Hematopoietic multipotent progenitor cell treated with erythropoietin and hydrocortisone succinate and interleukin-3 and kit ligand, for 4 days (in vitro differentiated cells): Measurements from ENCODE around the gene LAYN.

Experiments used
- DNase-seq: peaks from one replicate; pipeline ENCODE4 v3.0.0-alpha.2; 2015

LAYN gene, protein sequence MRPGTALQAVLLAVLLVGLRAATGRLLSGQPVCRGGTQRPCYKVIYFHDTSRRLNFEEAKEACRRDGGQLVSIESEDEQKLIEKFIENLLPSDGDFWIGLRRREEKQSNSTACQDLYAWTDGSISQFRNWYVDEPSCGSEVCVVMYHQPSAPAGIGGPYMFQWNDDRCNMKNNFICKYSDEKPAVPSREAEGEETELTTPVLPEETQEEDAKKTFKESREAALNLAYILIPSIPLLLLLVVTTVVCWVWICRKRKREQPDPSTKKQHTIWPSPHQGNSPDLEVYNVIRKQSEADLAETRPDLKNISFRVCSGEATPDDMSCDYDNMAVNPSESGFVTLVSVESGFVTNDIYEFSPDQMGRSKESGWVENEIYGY

DNA sequence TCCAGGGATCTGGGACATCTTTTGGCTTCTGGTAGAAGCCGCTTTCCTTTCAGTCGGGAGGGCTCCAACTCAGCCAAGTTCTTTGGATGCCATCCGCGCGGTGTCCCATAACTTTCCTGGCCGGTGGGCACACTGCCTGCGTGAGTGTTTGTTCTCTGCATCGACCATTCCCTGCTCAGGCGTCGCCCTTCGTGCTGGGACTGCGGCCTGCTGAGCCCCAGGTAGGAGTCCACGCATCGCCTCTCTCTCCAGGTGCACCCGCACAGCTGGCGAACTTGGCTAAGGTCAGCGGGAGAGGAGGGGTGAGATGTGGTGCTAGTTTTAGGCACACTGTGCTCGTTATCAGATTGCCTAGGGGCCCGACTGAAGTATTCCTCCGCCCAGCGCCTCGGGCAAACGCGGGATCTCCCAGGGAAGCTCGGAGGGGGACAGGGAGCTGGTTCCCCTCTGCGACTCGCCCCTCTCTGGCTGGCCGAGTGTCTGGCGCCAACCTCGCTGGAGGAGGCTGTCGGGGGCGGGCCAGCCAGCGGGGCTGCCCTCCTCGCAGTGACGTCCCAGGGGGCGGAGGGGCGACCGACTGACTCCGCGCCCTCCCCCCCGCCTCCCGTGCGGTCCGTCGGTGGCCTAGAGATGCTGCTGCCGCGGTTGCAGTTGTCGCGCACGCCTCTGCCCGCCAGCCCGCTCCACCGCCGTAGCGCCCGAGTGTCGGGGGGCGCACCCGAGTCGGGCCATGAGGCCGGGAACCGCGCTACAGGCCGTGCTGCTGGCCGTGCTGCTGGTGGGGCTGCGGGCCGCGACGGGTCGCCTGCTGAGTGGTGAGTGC, at the start of gene LAYN:
Gene LAYN, plus strand, starts transcription at position 607 of the 823 bp plus-strand sequence. Its CDS starts 124 bp downstream, at position 731.
- peak; percentile 47 for DNase-seq

DNA sequence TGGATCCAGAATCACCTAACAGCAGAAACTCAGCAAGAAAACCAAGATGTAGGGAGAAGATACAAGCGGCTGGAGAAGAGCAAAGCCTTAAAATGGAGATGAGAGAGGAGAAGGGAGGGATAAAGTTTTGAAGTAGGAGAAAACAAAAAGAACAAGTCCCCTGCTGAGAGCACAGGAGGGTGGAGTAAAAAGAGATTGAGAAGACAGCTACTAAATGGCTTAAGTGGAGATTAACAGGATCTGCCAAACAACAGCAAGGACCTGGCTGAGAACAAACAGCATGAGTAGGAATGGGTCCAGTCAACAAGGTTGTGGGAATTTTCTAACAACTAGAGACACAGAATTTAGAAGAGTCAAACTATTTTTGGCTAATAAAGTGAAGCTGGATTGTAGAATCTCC, 46.5 kb upstream of the LAYN start:
- no peak for DNase-seq

- DNase-seq = no peak
Measured at GRCh38 chr11:111499483-111499882, 41.0 kb upstream of the LAYN start.

DNA sequence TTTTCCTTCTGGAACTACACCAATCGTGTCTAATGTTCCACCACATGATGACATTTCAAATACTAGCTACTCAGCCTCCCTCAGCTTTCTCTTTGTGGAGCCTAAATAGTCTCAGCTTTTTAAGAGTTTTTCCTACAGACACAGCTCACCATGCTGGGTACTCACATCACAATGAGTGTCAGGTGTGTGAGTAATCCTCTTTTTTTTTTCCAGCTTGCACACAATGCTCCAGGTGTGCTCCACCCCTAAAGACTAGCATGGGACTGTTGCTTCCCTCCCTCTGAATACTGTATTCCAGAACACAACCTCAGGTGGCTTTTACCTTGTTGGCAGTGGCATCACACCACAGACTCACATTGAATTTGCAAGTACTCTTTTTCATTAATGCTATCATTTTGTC, 40.0 kb upstream of the LAYN start:
- DNase-seq = no peak

GRCh38 chr11:111502611-111503010, 37.9 kb upstream of the LAYN start:
- no peak for DNase-seq

DNA sequence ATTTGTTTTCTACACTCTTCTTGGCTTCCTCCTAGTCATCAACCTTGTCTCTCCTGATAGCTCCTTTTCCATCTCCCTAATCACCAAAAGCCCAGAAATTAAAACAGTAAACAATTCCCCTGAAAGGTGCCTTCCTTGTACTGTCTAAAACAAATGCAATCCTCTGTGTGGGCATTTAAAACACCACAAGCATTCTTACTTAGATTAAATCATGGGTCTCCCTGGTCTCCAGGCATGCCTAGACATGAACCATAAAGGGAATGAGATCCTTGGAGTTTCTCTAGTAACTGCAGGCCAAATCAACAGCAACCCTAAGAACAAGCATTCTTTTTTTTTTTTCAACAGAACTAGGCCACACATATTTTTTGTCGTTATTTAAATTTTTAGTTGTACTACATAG, 30.2 kb upstream of the LAYN start:
- no peak for DNase-seq

- DNase-seq = peak; percentile 56
Measured at GRCh38 chr11:111512296-111513239, 28.0 kb upstream of the LAYN start, which contains the start of gene BTG4. Gene BTG4 (minus strand): TSS chr11:111512386. CDS start chr11:111498776, 13,610 bp downstream.

DNA sequence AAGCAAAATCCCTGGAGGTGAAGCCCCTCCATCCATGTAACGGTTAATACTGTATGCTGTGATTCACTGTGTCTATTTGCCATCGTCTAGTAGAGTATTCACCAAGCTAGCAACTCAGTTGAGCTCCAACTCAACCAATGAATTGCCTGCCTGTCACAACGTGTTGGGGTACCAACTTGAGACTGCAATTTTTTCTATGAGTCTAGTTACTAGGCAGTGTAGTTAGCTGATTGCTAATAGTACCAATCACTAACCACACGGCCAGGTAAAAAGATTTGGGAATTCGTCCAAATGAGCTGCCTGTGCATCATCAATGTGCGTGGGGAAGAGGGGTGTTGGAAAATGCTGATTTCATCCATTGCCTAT, 27.3 kb upstream of the LAYN start:
- DNase-seq = no peak

- DNase-seq = peak; percentile 42
Measured at GRCh38 chr11:111514216-111515031, 26.1 kb upstream of the LAYN start, which contains the start of gene HOATZ. Gene HOATZ (plus strand): TSS chr11:111514778. CDS start chr11:111514785, 7 bp downstream.

DNA sequence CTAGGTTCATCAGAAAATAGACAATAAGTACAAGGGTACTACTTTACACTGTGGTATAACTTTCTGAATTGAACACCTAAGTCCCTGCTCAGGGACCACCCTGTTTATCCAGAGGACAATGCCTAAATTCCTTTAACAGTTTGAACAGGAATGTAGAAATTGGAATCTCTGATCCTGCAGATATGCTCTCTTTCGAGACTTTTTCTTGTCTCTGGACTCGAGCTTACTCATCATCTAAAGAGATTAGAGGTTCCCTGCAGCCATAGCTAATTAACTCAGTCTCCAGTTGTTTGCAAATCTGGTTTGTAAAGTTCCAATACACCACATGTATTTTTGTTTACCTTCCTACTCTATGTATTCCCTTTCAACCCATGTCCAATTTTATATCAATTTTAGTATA, 24.9 kb upstream of the LAYN start:
- no peak for DNase-seq

DNA sequence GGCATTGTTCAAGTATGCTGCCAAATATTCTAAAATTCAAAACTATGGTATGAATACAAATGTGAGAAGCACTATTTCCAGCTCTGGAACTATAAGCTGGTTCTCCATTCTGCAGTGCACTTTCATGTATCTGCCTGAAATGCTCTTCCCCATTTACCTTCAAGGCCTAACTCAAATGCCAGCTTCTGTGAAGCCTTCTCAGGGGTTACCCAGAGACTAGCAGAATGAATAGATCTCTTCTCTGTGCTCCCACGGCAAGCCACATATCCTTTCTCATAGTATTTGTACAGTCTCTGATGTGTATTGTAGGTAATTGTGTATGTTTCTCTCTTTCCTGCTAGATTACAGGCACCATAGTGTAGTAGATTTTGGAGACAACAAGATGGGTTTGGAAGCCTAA, 21.9 kb upstream of the LAYN start:
- no peak for DNase-seq

DNA sequence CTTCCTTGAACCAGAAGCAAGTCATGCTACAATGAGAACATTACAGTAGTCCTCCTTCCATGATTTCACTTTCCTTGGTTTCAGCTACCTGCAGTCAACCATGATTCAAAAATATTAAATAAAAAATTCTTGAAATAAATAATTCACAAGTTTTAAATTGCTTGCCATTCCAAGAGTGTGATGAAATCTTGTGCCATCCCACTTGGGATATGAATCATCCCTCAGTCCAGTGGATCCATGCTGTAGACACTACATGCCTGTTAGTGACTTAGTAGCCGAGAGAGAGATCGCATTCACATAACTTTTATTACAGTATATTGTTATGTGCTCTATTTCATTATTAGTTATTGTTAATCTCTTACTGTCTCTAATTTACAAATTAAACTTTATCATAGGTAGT, 20.0 kb upstream of the LAYN start:
- DNase-seq = no peak

- no peak for DNase-seq
Measured at GRCh38 chr11:111521135-111521534, 19.4 kb upstream of the LAYN start.

GRCh38 chr11:111522426-111522825, 18.1 kb upstream of the LAYN start:
- DNase-seq = no peak

- DNase-seq = no peak
Measured at GRCh38 chr11:111523343-111523742, 17.2 kb upstream of the LAYN start.

DNA sequence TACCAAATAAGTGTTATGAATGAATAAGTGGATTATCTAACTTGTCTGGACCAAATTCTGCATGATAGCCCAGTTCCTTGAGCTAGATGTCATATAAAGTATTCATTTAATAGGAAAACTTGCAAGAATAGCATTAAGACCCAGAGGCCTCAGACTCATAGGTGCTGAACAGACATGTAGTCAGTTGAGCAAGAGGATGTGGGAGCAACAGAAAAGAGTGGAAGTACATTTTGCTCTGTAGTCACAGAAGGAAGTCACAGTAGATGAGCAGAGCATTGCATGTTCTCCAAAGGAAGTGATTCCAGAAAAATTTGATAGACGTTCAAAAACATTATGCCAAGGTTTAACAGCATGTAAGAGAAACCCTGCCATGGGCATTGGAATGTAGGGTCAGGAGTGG, 16.5 kb upstream of the LAYN start:
- DNase-seq = peak; percentile 19

- DNase-seq = no peak
Measured at GRCh38 chr11:111525456-111525855, 15.1 kb upstream of the LAYN start.

DNA sequence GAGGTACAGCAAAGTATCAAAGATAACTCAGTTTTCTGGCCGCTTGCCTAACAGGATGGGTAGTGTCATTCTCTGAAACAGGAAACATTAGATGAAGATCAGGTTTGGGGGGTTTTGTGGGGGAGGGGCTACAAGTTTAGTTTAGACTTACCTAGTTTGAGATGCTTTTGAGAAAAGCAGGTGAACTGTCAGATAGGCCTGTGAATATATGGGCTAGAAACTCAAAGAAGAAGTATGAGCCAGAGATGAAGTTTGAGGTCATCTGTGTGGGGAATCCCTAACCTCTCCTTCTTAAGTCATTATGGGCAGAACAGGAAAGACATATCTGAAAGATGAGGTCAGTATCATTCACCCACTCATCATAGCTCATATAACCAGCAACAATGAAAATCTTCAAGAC, 14.0 kb upstream of the LAYN start:
- DNase-seq = no peak

DNA sequence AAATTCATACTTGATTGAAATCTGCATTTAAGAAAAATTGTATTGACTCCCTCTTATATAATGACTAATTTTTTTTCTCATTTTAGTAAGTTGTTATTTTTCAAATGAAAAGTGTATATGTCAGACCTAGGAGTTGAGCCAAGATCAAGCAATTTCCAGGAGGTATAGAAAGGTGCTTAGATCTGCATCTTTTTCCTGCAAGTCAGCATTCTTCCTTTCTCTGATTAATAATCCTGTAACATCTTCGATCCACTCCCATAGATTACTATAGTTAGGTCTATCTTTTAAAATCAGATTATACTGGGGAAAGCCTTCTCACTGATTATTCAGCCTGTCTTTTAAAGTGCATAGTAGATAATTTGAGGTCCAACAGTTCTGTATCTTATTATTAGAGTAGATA, 13.2 kb upstream of the LAYN start:
- DNase-seq = no peak

DNA sequence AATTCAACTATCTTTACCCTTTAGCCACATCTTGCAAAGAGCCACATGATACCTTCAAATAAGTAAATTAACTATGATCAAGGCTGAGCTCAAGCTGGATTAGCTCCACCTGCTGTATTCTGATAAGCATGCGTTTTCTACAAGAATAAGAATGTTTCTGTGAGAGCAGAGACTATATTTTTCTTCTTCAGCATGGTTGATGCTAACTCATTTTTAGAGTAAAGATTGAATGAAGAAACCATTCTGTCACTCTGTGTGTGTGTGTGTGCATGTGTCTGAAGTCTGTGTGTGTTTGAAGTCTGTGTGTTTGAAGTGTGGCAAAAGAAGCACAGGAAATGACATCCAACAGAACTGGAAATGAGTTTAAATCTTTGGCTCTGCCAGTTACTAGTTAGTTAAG, 12.0 kb upstream of the LAYN start:
- peak; percentile 66 for DNase-seq

GRCh38 chr11:111530091-111530490, 10.4 kb upstream of the LAYN start:
- DNase-seq = peak; percentile 20

DNA sequence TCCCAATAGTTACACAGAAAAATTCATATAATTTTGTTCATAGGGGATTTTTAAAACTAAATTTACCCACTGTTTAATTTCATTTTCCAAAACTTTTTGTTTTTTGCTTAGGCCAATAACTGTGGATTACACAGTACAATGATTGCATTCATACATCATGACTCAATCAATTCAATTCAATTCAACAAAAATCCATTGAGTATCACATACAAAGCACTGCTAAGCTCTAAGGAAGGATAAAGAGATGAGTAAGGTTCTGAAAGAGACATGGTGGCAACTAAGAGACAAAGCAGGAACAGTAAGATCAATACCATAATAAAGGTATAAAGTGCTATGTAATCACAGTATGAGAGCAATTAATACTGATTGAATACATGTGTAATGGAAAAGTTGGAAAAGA, 9.4 kb upstream of the LAYN start:
- no peak for DNase-seq
